Keratinocyte (primary cell): ENCODE measurements around the gene TOP2A.

Source experiments
- CTCF ChIP-seq, 3 experiments: IDR thresholded peaks in 1 of 3; conservative IDR thresholded peaks in 1 of 3; optimal IDR thresholded peaks in 1 of 3; 2 replicates in 2 of 3; 3 replicates in 1 of 3; pipeline versions ENCODE3 to v1.5.1; 2011; ENCODE audit warnings: low read length in 3 of 3, mild to moderate bottlenecking in 3 of 3, moderate library complexity in 2 of 3, control low read depth in 1 of 3, inconsistent platforms in 1 of 3; ENCODE audit not compliant: insufficient read depth in 2 of 3; ENCODE audit errors: extremely low read depth in 1 of 3
- EZH2 ChIP-seq: IDR thresholded peaks from one replicate; pipeline ENCODE4 v1.6.1; 2012; ENCODE audit warnings: inconsistent platforms, mild to moderate bottlenecking, low read length, moderate library complexity

DNA sequence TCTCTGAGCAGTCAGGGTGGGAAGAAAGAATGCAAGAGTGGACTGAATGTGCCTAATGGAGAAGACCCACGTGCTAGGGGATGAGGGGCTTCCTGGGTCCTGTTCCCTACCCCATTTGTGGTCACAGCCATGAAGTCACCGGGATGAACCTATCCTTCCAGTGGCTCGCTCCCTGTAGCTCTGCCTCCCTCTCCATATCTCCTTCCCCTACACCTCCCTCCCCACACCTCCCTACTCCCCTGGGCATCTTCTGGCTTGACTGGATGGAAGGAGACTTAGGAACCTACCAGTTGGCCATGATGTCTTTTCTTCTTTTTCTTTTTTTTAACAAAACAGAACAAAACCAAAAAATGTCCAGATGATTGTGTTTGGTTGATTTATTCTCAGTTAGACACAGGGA is 39.7 kb upstream of the TOP2A start:
- TF ChIP-seq CTCF (optimal IDR thresholded peaks at IDR 0.05 in 1 of 3, IDR thresholded peaks at IDR 0.05 in 1 of 3, conservative IDR thresholded peaks at IDR 0.05 in 1 of 3; ENCODE audit: extremely low read depth in 1 of 3, insufficient read depth in 2 of 3, low read length in 3 of 3) (no peak), EZH2 (no peak)
